PC-9 (cell line): ENCODE data around the gene EXOC4. TPM values are rescaled to one million over a fixed set of nuclear protein-coding genes. Genes with fewer than 3 reads are reported as not detected.

Experiments used
- BruUV-seq: library from RNA; stranded (reverse); fragments of 400-500 nt; replicated peaks from 2 replicates; lab custom pipeline; 2021; lab: Mats Ljungman, UMichigan
- CTCF ChIA-PET: fragments of 300-600 bp; sonication (Branson Sonifier 250); formaldehyde crosslinking; loops from one replicate; lab custom pipeline; 2022; ENCODE audit warnings: antibody characterized with exemption; lab: Charles Lee
- POLR2A ChIA-PET: fragments of 300-600 bp; sonication (Branson Sonifier 250); formaldehyde crosslinking; loops from one replicate; lab custom pipeline; 2022; ENCODE audit warnings: antibody characterized with exemption; ENCODE audit not compliant: unreplicated experiment; lab: Charles Lee
- DNase-seq, 2 experiments: peaks; one replicate each; pipeline versions ENCODE4 v3.0.0 to v3.0.0-alpha.2; 2015 to 2022; ENCODE audit warnings: mixed read lengths in 1 of 2
- H2AFZ ChIP-seq: fragments of 200-600 bp; sonication (generic); 2 replicates; pipeline ENCODE4 v1.8.1; 2017; ENCODE audit warnings: antibody characterized with exemption
- H3F3A ChIP-seq: fragments of 200-600 bp; sonication (generic); 2 replicates; pipeline ENCODE4 v1.8.1; 2017; ENCODE audit warnings: antibody characterized with exemption, mild to moderate bottlenecking, low read depth; ENCODE audit not compliant: insufficient read depth
- H3K27ac ChIP-seq: fragments of 200-600 bp; sonication (generic); 2 replicates; pipeline ENCODE4 v1.6.1; 2016; ENCODE audit warnings: mixed run types
- H3K27me3 ChIP-seq: fragments of 200-600 bp; sonication (generic); 2 replicates; pipeline ENCODE4 v1.6.1; 2016; ENCODE audit warnings: low read depth, mixed run types; ENCODE audit not compliant: insufficient read depth
- H3K36me3 ChIP-seq: fragments of 200-600 bp; sonication (generic); 2 replicates; pipeline ENCODE4 v1.6.1; 2016; ENCODE audit warnings: low read depth, mixed run types
- H3K4me1 ChIP-seq: fragments of 200-600 bp; sonication (generic); replicated peaks from 2 replicates; pipeline ENCODE4 v1.6.1; 2016; ENCODE audit warnings: mixed run types; ENCODE audit not compliant: insufficient read depth
- H3K4me2 ChIP-seq: fragments of 200-600 bp; sonication (generic); 2 replicates; pipeline ENCODE4 v1.6.1; 2017; ENCODE audit warnings: mixed run types
- H3K4me3 ChIP-seq: fragments of 200-600 bp; sonication (generic); 2 replicates; pipeline ENCODE4 v1.6.1; 2016; ENCODE audit warnings: mixed run types
- H3K79me2 ChIP-seq: fragments of 200-600 bp; sonication (generic); 2 replicates; pipeline ENCODE4 v1.6.1; 2017; ENCODE audit warnings: low read depth, mixed run types
- H3K9me2 ChIP-seq: fragments of 200-600 bp; sonication (generic); 2 replicates; pipeline ENCODE4 v1.8.1; 2017; ENCODE audit warnings: mild to moderate bottlenecking; ENCODE audit not compliant: insufficient read depth
- H3K9me3 ChIP-seq: fragments of 200-600 bp; sonication (generic); 2 replicates; pipeline ENCODE4 v1.8.1; 2016; ENCODE audit warnings: low read depth; ENCODE audit not compliant: insufficient read depth
- H4K20me1 ChIP-seq: fragments of 200-600 bp; sonication (generic); 2 replicates; pipeline ENCODE4 v1.8.1; 2017; ENCODE audit not compliant: insufficient read depth
- EZH2 ChIP-seq: fragments of 200-600 bp; sonication (generic); IDR thresholded peaks from 2 replicates; pipeline ENCODE4 v1.8.0; 2017; ENCODE audit warnings: antibody characterized with exemption, low read depth
- intact Hi-C: fragments of 100-400 bp; cut with micrococcal nuclease; formaldehyde crosslinking; loops from one replicate; pipeline ENCODE4 v1.10.0; 2022; ENCODE audit not compliant: unreplicated experiment
- total RNA-seq: library from RNA; stranded (reverse); gene quantifications from 2 replicates; pipeline ENCODE4 v1.2.3, GENCODE V29; 2021
- TF ChIP-seq, protein P1 (sequence below): fragments of 200-600 bp; sonication (generic); conservative IDR thresholded peaks from 2 replicates; pipeline ENCODE4 v1.6.1; 2017; ENCODE audit warnings: mixed run types, antibody characterized with exemption, mild to moderate bottlenecking, moderate library complexity

The EXOC4 gene
- total RNA-seq, 1 experiment from 2014 or later: 101 TPM

DNA sequence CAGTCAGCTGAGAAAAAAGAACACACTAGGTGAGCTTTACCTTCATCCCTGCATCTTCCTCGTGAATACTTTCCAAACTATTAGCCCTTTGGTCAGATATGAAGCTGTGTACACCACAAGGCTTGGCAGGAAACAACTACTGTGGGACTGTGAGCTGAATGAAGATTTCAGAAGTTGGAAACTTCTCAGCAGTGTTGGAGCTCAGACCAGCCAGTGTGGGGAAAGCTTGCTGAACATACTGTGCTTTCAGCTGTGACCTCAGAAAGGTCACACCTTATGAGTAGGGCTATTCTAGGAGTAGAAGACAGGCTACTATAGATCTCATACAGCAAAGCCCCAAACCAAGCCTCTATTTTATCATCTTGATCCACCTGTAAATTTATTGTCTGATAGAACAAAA lies 123.6 kb downstream of the EXOC4 start:
- Histone ChIP-seq H3K79me2 (no peaks in the 10 kb centered on the region), H3K9me2 (no peaks in the 10 kb centered on the region), H3K4me2 (no peak overlapping the region), H2AFZ (no peak overlapping the region), H3K4me3 (no peak overlapping the region), H3K4me1 (no peaks in the 10 kb centered on the region), H3K9me3 (no peaks in the 10 kb centered on the region), H4K20me1 (no peaks in the 10 kb centered on the region; the same call in none of the 2 replicates), H3K27ac (no peak overlapping the region), H3F3A (no peaks in the 10 kb centered on the region), H3K36me3 (no peaks in the 10 kb centered on the region), H3K27me3 (no peaks in the 10 kb centered on the region)
- no peak for DNase-seq
- POLR2A ChIA-PET: interaction anchor here (0.7 kb wide), 1 partner anchor 962 kb away, joined by 5 read pairs; no protein-coding TSS in a partner anchor
- CTCF ChIA-PET: no interaction called here
- intact Hi-C loops: no loop called here
- TF ChIP-seq EZH2: no peak
- TF ChIP-seq, protein P1, sequence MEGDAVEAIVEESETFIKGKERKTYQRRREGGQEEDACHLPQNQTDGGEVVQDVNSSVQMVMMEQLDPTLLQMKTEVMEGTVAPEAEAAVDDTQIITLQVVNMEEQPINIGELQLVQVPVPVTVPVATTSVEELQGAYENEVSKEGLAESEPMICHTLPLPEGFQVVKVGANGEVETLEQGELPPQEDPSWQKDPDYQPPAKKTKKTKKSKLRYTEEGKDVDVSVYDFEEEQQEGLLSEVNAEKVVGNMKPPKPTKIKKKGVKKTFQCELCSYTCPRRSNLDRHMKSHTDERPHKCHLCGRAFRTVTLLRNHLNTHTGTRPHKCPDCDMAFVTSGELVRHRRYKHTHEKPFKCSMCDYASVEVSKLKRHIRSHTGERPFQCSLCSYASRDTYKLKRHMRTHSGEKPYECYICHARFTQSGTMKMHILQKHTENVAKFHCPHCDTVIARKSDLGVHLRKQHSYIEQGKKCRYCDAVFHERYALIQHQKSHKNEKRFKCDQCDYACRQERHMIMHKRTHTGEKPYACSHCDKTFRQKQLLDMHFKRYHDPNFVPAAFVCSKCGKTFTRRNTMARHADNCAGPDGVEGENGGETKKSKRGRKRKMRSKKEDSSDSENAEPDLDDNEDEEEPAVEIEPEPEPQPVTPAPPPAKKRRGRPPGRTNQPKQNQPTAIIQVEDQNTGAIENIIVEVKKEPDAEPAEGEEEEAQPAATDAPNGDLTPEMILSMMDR: no peak
- no TSS peak for BruUV-seq

DNA sequence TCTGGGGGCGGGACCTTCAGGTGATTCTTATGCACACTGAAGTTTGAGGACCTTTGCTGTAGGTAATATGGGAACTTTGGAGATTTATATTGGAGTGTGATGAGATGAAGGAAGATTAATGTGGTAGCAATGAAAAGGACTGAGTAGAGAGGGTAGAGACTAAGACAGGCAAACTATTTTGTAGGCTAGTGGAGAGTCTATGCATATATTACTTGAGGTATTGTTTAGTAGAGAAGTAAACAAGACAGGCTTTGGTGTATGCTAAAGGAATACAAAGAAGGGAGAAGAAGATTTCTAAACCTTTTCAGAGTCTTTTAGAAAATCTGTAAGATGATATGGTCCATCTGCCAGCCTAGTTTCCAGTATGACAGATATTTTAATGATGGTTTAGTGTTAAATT lies 129.1 kb downstream of the EXOC4 start:
- ChIA-PET POLR2A (no interaction called here), CTCF (no interaction called here)
- Histone ChIP-seq H4K20me1 (0 out of 2 replicates have a peak, but pooled peaks cover 3% of the 10 kb centered on the region), H3K9me3 (no peaks in the 10 kb centered on the region), H3K9me2 (no peaks in the 10 kb centered on the region), H3K27me3 (no peaks in the 10 kb centered on the region), H3F3A (no peaks in the 10 kb centered on the region), H3K4me1 (no peaks in the 10 kb centered on the region), H3K4me3 (no peak overlapping the region), H3K27ac (no peak overlapping the region), H3K79me2 (no peaks in the 10 kb centered on the region), H2AFZ (no peak overlapping the region), H3K36me3 (no peaks in the 10 kb centered on the region), H3K4me2 (no peak overlapping the region)
- no peak for TF ChIP-seq EZH2
- TF ChIP-seq, protein P1: no peak
- no peak for DNase-seq
- no TSS peak for BruUV-seq
- intact Hi-C loops: no loop called here

DNA sequence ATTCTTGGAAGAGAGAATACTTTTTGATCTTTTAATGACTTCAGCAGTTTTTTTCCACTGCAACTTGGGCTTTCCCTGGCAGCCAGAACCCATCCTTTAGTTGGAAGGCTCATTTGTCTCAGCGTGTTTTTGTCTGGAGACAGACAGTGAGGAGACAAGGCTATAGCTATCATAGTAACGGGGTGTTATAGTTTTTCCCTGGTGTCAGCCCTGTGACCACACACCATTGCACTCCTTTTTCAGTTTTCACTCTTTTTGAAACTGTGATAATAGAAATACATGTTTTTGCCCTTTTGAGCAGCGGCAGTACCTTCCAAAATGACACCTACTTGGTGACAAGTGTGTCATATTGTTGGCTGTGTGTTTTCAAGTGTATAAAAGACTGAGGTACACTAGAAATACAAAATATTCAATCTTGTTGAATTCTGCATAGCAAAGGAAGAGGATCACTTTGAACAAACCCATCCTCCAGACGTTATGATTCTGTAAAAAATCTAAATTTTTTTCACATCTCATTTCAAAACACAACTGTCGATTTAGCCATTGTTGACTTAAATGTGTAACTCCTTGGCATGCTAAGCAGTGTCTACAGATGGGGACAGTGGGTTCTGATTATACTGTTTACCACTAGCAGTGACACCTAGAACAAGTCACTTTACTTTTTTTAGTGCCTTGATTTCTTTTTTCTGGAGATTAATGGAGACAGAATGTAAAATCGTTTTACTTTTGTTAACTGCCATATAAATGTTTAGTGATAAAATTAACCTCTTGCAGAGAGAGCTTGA lies 130.1 kb downstream of the EXOC4 start:
- Histone ChIP-seq H3K27me3 (no peaks in the 10 kb centered on the region), H4K20me1 (0 out of 2 replicates have a peak, but pooled peaks cover 3% of the 10 kb centered on the region), H3K9me3 (no peaks in the 10 kb centered on the region), H3K36me3 (no peaks in the 10 kb centered on the region), H3K9me2 (no peaks in the 10 kb centered on the region), H3K4me2 (no peak overlapping the region), H2AFZ (no peak overlapping the region), H3F3A (no peaks in the 10 kb centered on the region), H3K79me2 (no peaks in the 10 kb centered on the region), H3K4me1 (no peaks in the 10 kb centered on the region), H3K27ac (no peak overlapping the region), H3K4me3 (no peak overlapping the region)
- DNase-seq: no peak
- ChIA-PET POLR2A (no interaction called here), CTCF (no interaction called here)
- TF ChIP-seq, protein P1: no peak
- TF ChIP-seq EZH2: no peak
- intact Hi-C loops: no loop called here
- BruUV-seq: no TSS peak
